Measurements from ENCODE around the gene RPS15. TPM values are rescaled to one million over a fixed set of nuclear protein-coding genes. Genes with fewer than 3 reads are reported as not detected.

The RPS15 gene
- total and polyA plus RNA-seq, 2 of the 13 experiments (the other 11 are each of a cell fraction or from before 2014, with no cell fraction given) = 695 to 1,411 TPM

DNA sequence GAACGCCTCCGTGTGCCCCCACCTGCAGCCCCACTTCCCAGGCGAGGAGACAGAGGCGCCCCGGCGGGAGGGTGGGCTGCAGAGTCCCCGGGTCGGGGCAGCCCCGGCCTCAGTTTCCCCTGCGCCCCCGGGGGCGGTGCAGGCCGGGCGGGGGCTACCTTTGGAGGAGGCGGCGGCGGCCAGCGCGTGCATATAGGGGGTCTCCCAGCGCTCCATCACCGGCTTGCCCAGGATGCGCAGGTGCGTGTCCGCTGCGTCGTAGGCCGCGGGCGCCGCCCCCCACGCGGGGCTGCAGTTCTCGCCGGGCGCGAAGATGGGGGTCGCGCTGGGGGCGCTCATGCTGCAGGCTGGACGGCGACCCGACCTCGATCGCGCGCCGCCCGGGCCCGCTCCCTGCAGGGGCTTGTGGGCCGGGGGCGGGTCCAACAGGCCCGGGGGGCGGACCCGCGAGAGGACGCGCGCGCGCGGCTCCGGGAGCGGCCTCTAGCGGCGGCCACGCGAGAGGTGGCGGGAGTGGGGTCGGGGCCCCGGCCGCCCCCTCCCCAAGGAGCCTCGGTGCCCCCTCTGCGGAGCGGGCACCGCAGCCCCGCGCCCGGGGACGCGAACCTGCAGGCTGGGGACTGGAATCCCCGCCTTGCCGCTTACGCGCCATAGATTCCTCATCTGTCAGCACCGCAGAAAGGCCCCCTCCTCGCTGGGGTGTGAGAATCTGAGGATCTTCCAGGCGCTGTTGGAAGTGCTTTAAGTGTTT, 36.9 kb upstream of the RPS15 start, which contains the start of gene GAMT (continued):
- TF ChIP-seq, protein P1, sequence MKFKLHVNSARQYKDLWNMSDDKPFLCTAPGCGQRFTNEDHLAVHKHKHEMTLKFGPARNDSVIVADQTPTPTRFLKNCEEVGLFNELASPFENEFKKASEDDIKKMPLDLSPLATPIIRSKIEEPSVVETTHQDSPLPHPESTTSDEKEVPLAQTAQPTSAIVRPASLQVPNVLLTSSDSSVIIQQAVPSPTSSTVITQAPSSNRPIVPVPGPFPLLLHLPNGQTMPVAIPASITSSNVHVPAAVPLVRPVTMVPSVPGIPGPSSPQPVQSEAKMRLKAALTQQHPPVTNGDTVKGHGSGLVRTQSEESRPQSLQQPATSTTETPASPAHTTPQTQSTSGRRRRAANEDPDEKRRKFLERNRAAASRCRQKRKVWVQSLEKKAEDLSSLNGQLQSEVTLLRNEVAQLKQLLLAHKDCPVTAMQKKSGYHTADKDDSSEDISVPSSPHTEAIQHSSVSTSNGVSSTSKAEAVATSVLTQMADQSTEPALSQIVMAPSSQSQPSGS (CRISPR knock-in tag; IDR thresholded peaks at IDR 0.05) = no peak
- TF ChIP-seq PRPF4 (IDR thresholded peaks at IDR 0.05; ENCODE audit: low read depth, low read length, poor library complexity, severe bottlenecking) (no peak), RBM39 (IDR thresholded peaks at IDR 0.05; ENCODE audit: low read depth, low read length, poor library complexity, severe bottlenecking) (no peak), ZNF644 (CRISPR knock-in tag; IDR thresholded peaks at IDR 0.05; ENCODE audit: low read depth) (no peak), RBFOX2 (IDR thresholded peaks at IDR 0.05; ENCODE audit: low read depth, low read length) (peak; percentile 93), ELF4 (CRISPR knock-in tag; IDR thresholded peaks at IDR 0.05; ENCODE audit: borderline replicate concordance) (no peak), ZNF543 (CRISPR knock-in tag; IDR thresholded peaks at IDR 0.05) (no peak), CBX1 (IDR thresholded peaks at IDR 0.05; ENCODE audit: low read depth) (no peak), ZNF234 (CRISPR knock-in tag; conservative IDR thresholded peaks at IDR 0.05) (0 out of 2 replicates have a peak, but pooled peaks have one; percentile 31), MAFK (conservative IDR thresholded peaks at IDR 0.05 in 1 of 2, IDR thresholded peaks at IDR 0.05 in 1 of 2; ENCODE audit: low read length in 2 of 2) (no peak), ZBTB38 (CRISPR knock-in tag; IDR thresholded peaks at IDR 0.05) (no peak), SPEN (CRISPR knock-in tag; IDR thresholded peaks at IDR 0.05; ENCODE audit: low read depth) (peak; percentile 47), GATA4 (IDR thresholded peaks at IDR 0.05; ENCODE audit: borderline replicate concordance, low read depth) (no peak), CREM (IDR thresholded peaks at IDR 0.05) (no peak), CREM (CRISPR knock-in tag; IDR thresholded peaks at IDR 0.05) (no peak), ZNF569 (CRISPR knock-in tag; IDR thresholded peaks at IDR 0.05; ENCODE audit: borderline replicate concordance) (no peak), MED13 (CRISPR knock-in tag; IDR thresholded peaks at IDR 0.05) (no peak), CENPT (CRISPR knock-in tag; IDR thresholded peaks at IDR 0.05; ENCODE audit: low read depth) (no peak; the same call in 1 of the 2 replicates), GABPA (IDR thresholded peaks at IDR 0.05; ENCODE audit: low read depth, low read length) (no peak), GABPA (CRISPR knock-in tag; IDR thresholded peaks at IDR 0.05; ENCODE audit: low read depth) (no peak), TGIF2 (CRISPR knock-in tag; IDR thresholded peaks at IDR 0.05) (no peak), CEBPG (CRISPR knock-in tag; IDR thresholded peaks at IDR 0.05) (no peak), KDM6A (CRISPR knock-in tag; IDR thresholded peaks at IDR 0.05; ENCODE audit: low read depth) (no peak), ARNT2 (CRISPR knock-in tag; IDR thresholded peaks at IDR 0.05; ENCODE audit: low read depth) (peak; percentile 6; the same call in 1 of the 2 replicates), IKZF4 (CRISPR knock-in tag; IDR thresholded peaks at IDR 0.05; ENCODE audit: borderline replicate concordance, low read depth, not compliant biosample characterization) (peak; percentile 75)
- TF ChIP-seq, protein P2, sequence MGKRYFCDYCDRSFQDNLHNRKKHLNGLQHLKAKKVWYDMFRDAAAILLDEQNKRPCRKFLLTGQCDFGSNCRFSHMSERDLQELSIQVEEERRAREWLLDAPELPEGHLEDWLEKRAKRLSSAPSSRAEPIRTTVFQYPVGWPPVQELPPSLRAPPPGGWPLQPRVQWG (CRISPR knock-in tag; IDR thresholded peaks at IDR 0.05; ENCODE audit: borderline replicate concordance, low read depth) = no peak
- TF ChIP-seq, protein P3, sequence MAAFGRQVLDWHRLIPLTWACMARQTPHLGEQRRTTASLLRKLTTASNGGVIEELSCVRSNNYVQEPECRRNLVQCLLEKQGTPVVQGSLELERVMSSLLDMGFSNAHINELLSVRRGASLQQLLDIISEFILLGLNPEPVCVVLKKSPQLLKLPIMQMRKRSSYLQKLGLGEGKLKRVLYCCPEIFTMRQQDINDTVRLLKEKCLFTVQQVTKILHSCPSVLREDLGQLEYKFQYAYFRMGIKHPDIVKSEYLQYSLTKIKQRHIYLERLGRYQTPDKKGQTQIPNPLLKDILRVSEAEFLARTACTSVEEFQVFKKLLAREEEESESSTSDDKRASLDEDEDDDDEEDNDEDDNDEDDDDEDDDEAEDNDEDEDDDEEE (CRISPR knock-in tag; IDR thresholded peaks at IDR 0.05) = no peak; the same call in 1 of the 2 replicates
- TF ChIP-seq, protein P4, sequence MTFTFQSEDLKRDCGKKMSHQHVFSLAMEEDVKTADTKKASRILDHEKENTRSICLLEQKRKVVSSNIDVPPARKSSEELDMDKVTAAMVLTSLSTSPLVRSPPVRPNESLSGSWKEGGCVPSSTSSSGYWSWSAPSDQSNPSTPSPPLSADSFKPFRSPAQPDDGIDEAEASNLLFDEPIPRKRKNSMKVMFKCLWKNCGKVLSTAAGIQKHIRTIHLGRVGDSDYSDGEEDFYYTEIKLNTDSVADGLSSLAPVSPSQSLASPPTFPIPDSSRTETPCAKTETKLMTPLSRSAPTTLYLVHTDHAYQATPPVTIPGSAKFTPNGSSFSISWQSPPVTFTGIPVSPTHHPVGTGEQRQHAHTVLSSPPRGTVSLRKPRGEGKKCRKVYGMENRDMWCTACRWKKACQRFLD (CRISPR knock-in tag; IDR thresholded peaks at IDR 0.05; ENCODE audit: borderline replicate concordance) = no peak
